HG02798 (cell line): ENCODE data around the gene AADACL4.

Source experiments
- ATAC-seq: cut with Tn5 transposase; IDR thresholded peaks from one replicate; pipeline ENCODE4 v1.9.1; 2021; ENCODE audit warnings: mild to moderate bottlenecking; ENCODE audit not compliant: unreplicated experiment, poor library complexity

Gene AADACL4

GRCh38 chr1:12643785-12644184, at the start of gene AADACL4:
Gene AADACL4 (plus strand): TSS chr1:12644085. CDS start chr1:12644547, 462 bp downstream.
- no peak for ATAC-seq

- ATAC-seq, result no peak
Measured at GRCh38 chr1:12594490-12594889, 49.4 kb upstream of the AADACL4 start.

GRCh38 chr1:12594966-12595756, 48.7 kb upstream of the AADACL4 start:
- no peak for ATAC-seq

- no peak for ATAC-seq
Measured at GRCh38 chr1:12595757-12596006, 48.2 kb upstream of the AADACL4 start.

GRCh38 chr1:12596007-12596821, 47.7 kb upstream of the AADACL4 start:
- peak; percentile 42 for ATAC-seq

- ATAC-seq, result no peak
Measured at GRCh38 chr1:12597792-12598191, 46.1 kb upstream of the AADACL4 start.

GRCh38 chr1:12598974-12599373, 44.9 kb upstream of the AADACL4 start:
- ATAC-seq, result no peak

DNA sequence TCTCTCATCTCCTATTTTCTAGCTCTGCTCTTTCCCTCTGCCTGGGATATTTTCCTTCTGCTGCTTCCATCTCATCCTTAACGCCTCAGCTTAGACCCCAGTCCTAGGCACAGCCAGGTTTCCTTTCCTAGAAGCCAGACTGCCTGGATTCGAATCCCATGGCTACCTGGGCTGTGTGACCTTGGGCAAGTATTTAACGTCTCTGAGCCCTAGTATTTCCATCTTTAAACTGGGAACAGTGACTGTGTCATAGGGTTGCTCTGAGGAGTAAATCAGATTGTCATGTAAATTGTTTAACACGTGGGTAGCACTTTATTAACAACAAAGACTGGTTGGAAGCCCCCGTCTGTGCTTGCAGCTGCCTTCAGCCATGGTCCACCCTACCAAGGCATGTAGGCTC, 44.2 kb upstream of the AADACL4 start:
- no peak for ATAC-seq

DNA sequence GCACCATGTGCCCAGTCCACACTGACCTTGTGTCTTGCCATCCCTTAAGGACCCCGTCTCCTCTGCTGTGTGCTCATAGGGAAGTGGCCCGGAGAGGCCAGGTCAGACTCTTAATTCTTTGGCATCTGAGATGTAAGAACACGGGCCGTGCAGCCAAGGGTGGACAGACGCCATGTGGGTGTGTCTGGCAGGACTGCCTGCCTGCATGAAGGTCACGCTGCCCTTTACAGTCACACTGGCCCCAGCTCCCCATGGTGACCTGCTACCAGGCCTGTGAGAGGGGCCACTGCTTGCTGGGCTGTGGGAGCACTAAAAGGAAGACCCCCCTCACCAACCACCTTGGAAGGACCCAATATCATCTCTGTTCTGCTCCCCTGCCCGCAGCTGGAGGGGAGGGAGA, 43.5 kb upstream of the AADACL4 start:
- no peak for ATAC-seq

GRCh38 chr1:12600880-12601633, 42.8 kb upstream of the AADACL4 start:
- ATAC-seq, result no peak

DNA sequence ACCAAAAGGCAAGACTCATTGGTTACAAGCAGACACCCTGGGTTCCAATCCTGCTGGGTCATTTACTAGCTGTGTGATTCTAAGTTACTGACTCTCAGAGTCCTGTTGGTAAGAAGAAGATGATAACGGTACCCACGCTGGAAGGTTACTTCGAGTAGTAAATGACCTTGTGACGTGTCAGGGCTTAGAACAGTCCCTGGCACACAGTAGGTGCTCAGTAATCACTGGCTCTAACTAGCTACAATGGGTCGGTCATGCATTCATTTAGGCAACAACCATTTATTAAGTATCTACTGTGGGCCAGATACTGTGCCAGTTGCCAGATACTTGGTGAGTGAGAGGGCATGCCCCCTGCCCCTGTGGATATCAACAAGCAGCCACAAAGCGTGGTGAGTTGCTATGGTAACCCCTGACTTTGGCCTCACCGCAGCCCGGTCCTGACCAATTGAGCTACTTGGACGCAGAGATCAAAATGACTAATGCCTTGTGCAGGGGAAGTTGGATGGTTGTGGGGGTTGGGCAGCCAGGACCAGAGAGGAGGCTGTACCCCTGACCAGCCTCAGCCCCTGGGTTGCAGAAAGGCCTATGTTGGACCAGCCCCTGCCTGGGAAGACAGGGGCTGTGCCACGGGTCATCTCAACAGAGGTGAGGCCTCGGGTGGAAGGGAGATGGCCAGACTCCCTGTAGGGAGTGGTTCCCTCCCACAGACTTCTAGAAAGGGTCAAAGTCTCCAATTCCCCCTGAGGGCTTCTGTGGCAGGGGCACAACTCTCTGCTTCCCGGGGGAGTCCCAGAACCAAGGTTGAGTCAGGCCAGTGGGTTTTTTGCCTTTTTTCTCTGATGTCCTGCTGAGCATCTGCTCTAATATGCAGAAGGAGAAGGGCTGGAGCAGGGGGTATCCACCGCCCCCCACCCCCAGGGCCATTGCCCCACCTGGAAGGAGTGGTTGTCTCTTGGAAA, 41.9 kb upstream of the AADACL4 start:
- no peak for ATAC-seq

- no peak for ATAC-seq
Measured at GRCh38 chr1:12602659-12603024, 41.2 kb upstream of the AADACL4 start.

DNA sequence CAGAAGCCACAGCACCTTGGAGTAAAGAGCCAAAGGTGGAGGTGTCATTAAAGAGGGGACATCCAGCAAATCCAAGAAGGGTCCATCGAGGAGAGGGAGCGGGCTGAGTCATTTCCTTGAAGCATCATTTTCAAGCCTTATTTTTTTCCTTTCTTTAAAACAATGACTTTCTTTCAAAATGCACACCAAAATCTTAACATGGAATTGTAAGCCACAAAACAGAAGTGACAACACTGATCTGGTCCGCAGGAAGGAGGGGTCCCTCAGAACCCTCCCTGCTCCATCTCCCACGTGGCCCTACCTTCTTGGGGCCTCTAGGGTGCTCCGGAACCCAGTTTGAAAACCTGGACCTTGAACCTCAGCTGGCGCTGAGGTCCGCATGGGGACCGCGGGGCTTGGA, 40.7 kb upstream of the AADACL4 start:
- ATAC-seq, result no peak

- ATAC-seq, result no peak
Measured at GRCh38 chr1:12604114-12604874, 39.6 kb upstream of the AADACL4 start.

- no peak for ATAC-seq
Measured at GRCh38 chr1:12604986-12605385, 38.9 kb upstream of the AADACL4 start.

DNA sequence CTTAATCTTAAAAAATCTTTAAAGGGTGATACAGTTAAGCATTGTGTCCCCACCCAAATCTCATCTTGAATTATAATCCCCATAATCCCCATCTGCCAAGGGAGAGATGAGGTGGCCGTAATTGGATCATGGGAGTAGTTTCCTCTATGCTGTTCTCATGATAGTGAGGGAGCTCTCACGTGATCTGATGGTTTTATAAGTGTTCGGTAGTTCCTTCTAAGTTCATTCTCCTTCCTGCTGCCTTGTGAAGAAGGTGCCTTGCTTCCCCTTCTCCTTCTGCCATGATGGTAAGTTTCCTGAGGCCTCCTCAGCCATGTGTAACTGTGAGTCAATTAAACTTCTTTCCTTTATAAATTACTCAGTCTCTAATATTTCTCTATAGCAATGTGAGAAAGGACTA, 36.6 kb upstream of the AADACL4 start:
- no peak for ATAC-seq

GRCh38 chr1:12608311-12608957, 35.5 kb upstream of the AADACL4 start:
- no peak for ATAC-seq

DNA sequence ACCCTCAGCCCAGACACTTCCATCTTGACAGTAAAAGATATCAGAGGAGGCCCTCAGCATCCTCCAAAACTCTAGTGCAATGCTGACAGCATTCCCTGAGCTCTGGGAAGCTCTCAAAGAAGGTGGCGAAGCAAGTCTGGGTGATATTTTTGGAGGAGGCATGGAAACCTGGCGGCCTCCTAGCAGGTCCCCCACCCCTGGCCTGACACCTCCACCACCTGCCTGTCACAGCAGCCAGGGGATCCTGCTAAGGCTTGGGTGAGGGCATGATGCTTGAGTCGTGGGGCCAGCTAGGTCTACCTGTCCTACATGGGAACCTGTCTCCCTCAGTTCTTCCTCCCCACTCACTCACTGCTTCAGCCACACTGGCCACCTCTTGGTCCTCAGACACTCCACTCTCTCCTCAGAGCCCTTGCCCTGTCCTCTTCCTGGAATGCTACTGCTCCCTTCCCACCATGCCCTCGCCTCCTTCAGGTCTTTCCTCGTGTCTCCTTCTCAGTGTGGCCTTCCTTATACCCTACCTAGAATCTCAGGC, 34.3 kb upstream of the AADACL4 start:
- ATAC-seq, result no peak
